Esophagus squamous epithelium (tissue), 5 donors: ENCODE measurements around the gene NYAP1. TPM values are rescaled to one million over a fixed set of nuclear protein-coding genes. Genes with fewer than 3 reads are reported as not detected.

Experiments
- DNase-seq: peaks from one replicate; lab custom pipeline; 2025; lab: John Stamatoyannopoulos, UW
- H3K27ac ChIP-seq, 4 donors: fragments of 200-600 bp; sonication (generic); one replicate each; pipeline ENCODE4 v1.5.1; 2016 to 2019; ENCODE audit warnings: mild to moderate bottlenecking in 1 of 4
- H3K27me3 ChIP-seq, 4 donors: fragments of 200-600 bp; sonication (generic); 1 replicate in 3 of 4; 2 replicates in 1 of 4; pipeline versions ENCODE4 v1.5.1 to v1.6.0; 2017 to 2021; ENCODE audit warnings: antibody characterized with exemption in 1 of 4
- H3K36me3 ChIP-seq, 3 donors: fragments of 200-600 bp; sonication (generic); one replicate each; pipeline ENCODE4 v1.5.1; 2016 to 2019
- H3K4me1 ChIP-seq, 3 donors: fragments of 200-600 bp; sonication (generic); one replicate each; pipeline ENCODE4 v1.5.1; 2017 to 2019
- H3K4me3 ChIP-seq, 4 donors: fragments of 200-600 bp; sonication (generic); 1 replicate in 3 of 4; 2 replicates in 1 of 4; pipeline ENCODE4 v1.5.1; 2016 to 2019; ENCODE audit warnings: mild to moderate bottlenecking in 2 of 4, moderate library complexity in 1 of 4
- H3K9me3 ChIP-seq, 3 donors: fragments of 200-600 bp; sonication (generic); one replicate each; pipeline ENCODE4 v1.5.1; 2016 to 2019
- CTCF ChIP-seq, 6 experiments: fragments of 450-650 bp in 4 of 6; fragments of 200-600 bp in 2 of 6; sonication (generic) in 2 of 6; IDR thresholded peaks; one replicate each; pipeline ENCODE4 v1.5.1; 2016 to 2019; ENCODE audit warnings: antibody characterized with exemption in 6 of 6, mild to moderate bottlenecking in 4 of 6, moderate library complexity in 4 of 6
- POLR2A ChIP-seq, 4 donors: fragments of 450-650 bp; IDR thresholded peaks; one replicate each; pipeline ENCODE4 v1.6.1; 2017; ENCODE audit warnings: antibody characterized with exemption in 4 of 4, mild to moderate bottlenecking in 4 of 4, moderate library complexity in 3 of 4
- WGBS, 2 donors: methylation state at CpG; one replicate each; pipeline ENCODE4 v1.1.5; 2018; 5-methylcytosine and 5-hydroxymethylcytosine counted together
- intact Hi-C: fragments of 100-400 bp; cut with DNase I; formaldehyde crosslinking; loops from one replicate; pipeline ENCODE4 v1.15.0; 2022
- total RNA-seq, 4 donors: library from RNA; depleted of rRNA; stranded (reverse); fragments of >200 nt; gene quantifications; one replicate each; pipeline ENCODE4 v1.1.0, GENCODE V29; 2016
- donor health status: DM: yes; HTN: yes; CAD: no.

NYAP1 gene
- 1 to 10 TPM in 1 of 4 donors, under 1 TPM in 2, not detected in 1; 0.31 to 1.1 (median 0.57) TPM for total RNA-seq

GRCh38 chr7:100483722-100484672, at the start of gene NYAP1:
Gene NYAP1, plus strand, starts transcription at chr7:100483927. Its CDS starts 1,385 bp downstream, at chr7:100485312.
- peak within 1 kb of the TSS; percentile 71 to 84 (median 75) for H3K27ac ChIP-seq
- peaks cover 14 to 49% (median 19%) of the 10 kb centered on the region in 3 donors for H3K4me1 ChIP-seq
- peaks cover 0 to 9% (median 0%) of the 10 kb centered on the region in 3 donors for H3K36me3 ChIP-seq
- H3K9me3 ChIP-seq, result no peaks in the 10 kb centered on the region
- no peaks in the 10 kb centered on the region for H3K27me3 ChIP-seq
- WGBS, 2 donors, result 40 to 57% methylated on average over 17 to 21 of the region's 45 CpGs
- peak within 1 kb of the TSS; percentile 53 to 88 (median 66) for H3K4me3 ChIP-seq
- no peak for DNase-seq
- TF ChIP-seq CTCF (IDR thresholded peaks at IDR 0.05), result no peak
- TF ChIP-seq POLR2A (IDR thresholded peaks at IDR 0.05), result no peak
- intact Hi-C loops, result no loop called here

- DNase-seq, result no peak
- H3K27me3 ChIP-seq, result no peaks in the 10 kb centered on the region
- TF ChIP-seq POLR2A (IDR thresholded peaks at IDR 0.05), result no peak
- no peak for TF ChIP-seq CTCF (IDR thresholded peaks at IDR 0.05)
- H3K4me3 ChIP-seq, result peak overlapping the region; percentile 81 to 98 (median 84)
- no peaks in the 10 kb centered on the region for H3K9me3 ChIP-seq
- H3K4me1 ChIP-seq, result peaks cover 22 to 65% (median 36%) of the 10 kb centered on the region in 3 donors
- intact Hi-C loops, result no loop called here
- 66 to 68% methylated on average over 16 to 17 of the region's 22 CpGs for WGBS, 2 donors
- H3K36me3 ChIP-seq, result peaks cover 17 to 42% (median 17%) of the 10 kb centered on the region in 3 donors
- H3K27ac ChIP-seq, result peak overlapping the region; percentile 96 to 100 (median 99)
These were observed 49.2 kb upstream of the NYAP1 start for GRCh38 chr7:100434297-100435144.

- H3K36me3 ChIP-seq, result peaks cover 17 to 42% (median 17%) of the 10 kb centered on the region in 3 donors
- H3K4me3 ChIP-seq, result peak overlapping the region; percentile 81 to 98 (median 84)
- no peaks in the 10 kb centered on the region for H3K27me3 ChIP-seq
- TF ChIP-seq POLR2A (IDR thresholded peaks at IDR 0.05), result peak in 3 of 4 donors; percentile 15 to 43 (median 29)
- TF ChIP-seq CTCF (IDR thresholded peaks at IDR 0.05), result no peak
- peaks cover 16 to 58% (median 34%) of the 10 kb centered on the region in 3 donors for H3K4me1 ChIP-seq
- 7 to 9% methylated on average over 3 to 5 of the region's 81 CpGs for WGBS, 2 donors
- no peaks in the 10 kb centered on the region for H3K9me3 ChIP-seq
- intact Hi-C loops, result no loop called here
- no peak for DNase-seq
- peak overlapping the region; percentile 96 to 100 (median 99) for H3K27ac ChIP-seq
These were observed 48.1 kb upstream of the NYAP1 start for GRCh38 chr7:100435401-100436304.

GRCh38 chr7:100437150-100438100, 46.3 kb upstream of the NYAP1 start:
- peak overlapping the region; percentile 96 to 100 (median 99) for H3K27ac ChIP-seq
- H3K4me1 ChIP-seq, result peaks cover 0 to 40% (median 16%) of the 10 kb centered on the region in 3 donors
- H3K4me3 ChIP-seq, result peak overlapping the region in 3 of 4 donors; percentile 81 to 98 (median 81)
- TF ChIP-seq POLR2A (IDR thresholded peaks at IDR 0.05) (no peak), CTCF (IDR thresholded peaks at IDR 0.05) (no peak)
- 82 to 90% methylated on average over 14 to 28 of the region's 28 CpGs for WGBS, 2 donors
- no peak for DNase-seq
- intact Hi-C loops, result no loop called here
- H3K27me3 ChIP-seq, result no peaks in the 10 kb centered on the region
- H3K36me3 ChIP-seq, result peaks cover 17 to 27% (median 17%) of the 10 kb centered on the region in 3 donors
- no peaks in the 10 kb centered on the region for H3K9me3 ChIP-seq
